Measurements from ENCODE around the gene RNF180. TPM values are rescaled to one million over a fixed set of nuclear protein-coding genes. Genes with fewer than 3 reads are reported as not detected.

RNF180 gene
- total RNA-seq, 4 donors from 2014 or later: 18.8 to 45.4 (median 30.9) TPM

DNA sequence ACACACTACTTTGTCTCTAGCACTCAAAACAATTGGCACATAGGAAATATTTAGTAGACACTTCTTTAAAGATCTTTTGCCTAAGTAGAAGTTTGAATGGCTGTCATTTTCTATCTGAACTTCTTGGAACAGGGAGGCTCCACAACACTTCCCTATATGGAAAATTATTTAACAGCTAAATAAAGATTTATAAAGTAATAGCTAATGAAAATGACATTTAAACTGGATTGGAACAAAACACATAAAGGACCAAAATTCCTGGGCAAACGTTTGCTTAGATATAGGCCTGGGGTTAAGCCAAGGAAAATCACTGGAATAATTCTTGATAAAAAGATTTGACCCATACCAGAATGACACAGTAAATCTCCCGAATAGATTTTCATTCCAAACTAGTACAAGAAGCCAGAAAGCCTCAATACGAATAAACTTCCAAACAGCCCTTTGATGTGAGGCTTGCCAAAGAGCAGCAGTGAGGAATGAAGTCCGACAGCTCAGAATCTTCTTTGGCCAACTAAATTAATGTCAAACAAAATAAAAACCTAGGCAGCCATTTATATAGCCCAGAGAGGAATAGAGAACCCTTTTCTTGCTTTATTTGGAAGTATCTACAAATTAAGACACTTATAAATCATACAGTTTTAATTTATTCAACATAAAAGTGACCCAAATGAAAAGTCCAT lies 20.3 kb upstream of the RNF180 start:
- Histone ChIP-seq H3K27ac (peak overlapping the region; percentile 14 to 46), H3K4me1 (no peaks in the 10 kb centered on the region)

DNA sequence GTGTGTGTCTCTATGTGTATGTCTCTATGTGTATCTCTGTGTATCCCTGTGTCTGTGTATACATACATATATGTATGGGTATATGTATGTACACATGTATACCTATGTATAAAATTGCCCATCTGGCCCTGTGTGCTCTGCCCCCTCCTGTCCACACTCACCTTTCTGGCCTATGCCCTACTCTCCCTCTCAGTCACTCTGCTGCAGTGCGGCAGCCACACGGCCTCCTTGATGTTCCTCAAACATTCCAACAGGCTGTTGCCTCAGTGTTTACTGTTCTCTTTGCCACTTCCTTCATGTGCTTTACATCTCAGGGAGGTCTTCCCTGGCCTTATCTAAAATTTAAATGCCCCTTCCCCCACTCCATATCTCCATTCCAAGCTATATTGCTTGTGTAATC lies 18.3 kb upstream of the RNF180 start:
- Histone ChIP-seq H3K4me3 (no peak overlapping the region), H3K27me3 (no peaks in the 10 kb centered on the region), H3K27ac (no peak overlapping the region), H3K36me3 (no peaks in the 10 kb centered on the region), H3K9me3 (no peaks in the 10 kb centered on the region), H3K4me1 (no peaks in the 10 kb centered on the region)
- intact Hi-C loops (cut with DNase I; ENCODE audit: low total_unique reads): loop anchor here (5.0 kb wide), 1 partner anchor 60 kb away; no protein-coding TSS in a partner anchor
- TF ChIP-seq POLR2A (IDR thresholded peaks at IDR 0.05): no peak
- TF ChIP-seq, protein P1, sequence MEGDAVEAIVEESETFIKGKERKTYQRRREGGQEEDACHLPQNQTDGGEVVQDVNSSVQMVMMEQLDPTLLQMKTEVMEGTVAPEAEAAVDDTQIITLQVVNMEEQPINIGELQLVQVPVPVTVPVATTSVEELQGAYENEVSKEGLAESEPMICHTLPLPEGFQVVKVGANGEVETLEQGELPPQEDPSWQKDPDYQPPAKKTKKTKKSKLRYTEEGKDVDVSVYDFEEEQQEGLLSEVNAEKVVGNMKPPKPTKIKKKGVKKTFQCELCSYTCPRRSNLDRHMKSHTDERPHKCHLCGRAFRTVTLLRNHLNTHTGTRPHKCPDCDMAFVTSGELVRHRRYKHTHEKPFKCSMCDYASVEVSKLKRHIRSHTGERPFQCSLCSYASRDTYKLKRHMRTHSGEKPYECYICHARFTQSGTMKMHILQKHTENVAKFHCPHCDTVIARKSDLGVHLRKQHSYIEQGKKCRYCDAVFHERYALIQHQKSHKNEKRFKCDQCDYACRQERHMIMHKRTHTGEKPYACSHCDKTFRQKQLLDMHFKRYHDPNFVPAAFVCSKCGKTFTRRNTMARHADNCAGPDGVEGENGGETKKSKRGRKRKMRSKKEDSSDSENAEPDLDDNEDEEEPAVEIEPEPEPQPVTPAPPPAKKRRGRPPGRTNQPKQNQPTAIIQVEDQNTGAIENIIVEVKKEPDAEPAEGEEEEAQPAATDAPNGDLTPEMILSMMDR (IDR thresholded peaks at IDR 0.05): no peak
- DNase-seq: no peak

More for the DNA sequence above, 20.3 kb upstream of the RNF180 start:
- Histone ChIP-seq H3K4me3 (no peak overlapping the region), H3K9me3 (no peaks in the 10 kb centered on the region), H3K36me3 (no peaks in the 10 kb centered on the region), H3K27me3 (no peaks in the 10 kb centered on the region)
- DNase-seq: no peak
- intact Hi-C loops (cut with DNase I; ENCODE audit: low total_unique reads): loop anchor here (5.0 kb wide), 1 partner anchor 62 kb away; no protein-coding TSS in a partner anchor
- TF ChIP-seq, protein P1 (IDR thresholded peaks at IDR 0.05): no peak
- TF ChIP-seq POLR2A (IDR thresholded peaks at IDR 0.05): no peak

DNA sequence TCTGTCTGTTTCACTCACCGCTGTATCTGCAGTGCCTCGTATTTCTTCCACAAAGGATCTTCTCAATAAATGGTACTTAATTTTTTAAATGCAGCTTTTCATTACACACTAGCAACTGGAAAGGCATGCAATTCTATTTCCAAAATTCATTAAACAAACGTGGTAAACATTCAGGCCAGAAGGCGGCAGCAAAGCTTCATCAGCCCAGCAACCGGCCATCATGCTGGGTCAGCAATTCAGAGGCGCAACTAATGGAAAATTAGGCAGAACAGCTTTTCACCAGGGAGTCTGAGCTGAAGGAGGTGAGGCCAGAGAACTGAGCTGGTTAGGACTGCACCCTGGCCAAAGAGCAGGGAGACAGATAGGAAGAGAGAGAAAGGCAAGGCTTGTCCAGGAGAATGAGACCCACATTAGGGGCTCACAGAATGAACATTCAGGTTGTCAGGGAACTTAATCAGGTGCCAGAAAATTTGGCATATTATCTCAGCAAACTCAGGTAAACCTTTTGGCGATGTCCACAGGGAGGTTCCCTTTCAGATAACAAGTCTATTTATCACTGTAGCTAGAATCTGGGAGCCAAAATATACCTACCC lies 17.7 kb upstream of the RNF180 start:
- intact Hi-C loops (cut with DNase I; ENCODE audit: low total_unique reads): loop anchor here (5.0 kb wide), 1 partner anchor 59 kb away; no protein-coding TSS in a partner anchor
- peak; percentile 65 to 68 for DNase-seq
- TF ChIP-seq, protein P1 (IDR thresholded peaks at IDR 0.05): peak; percentile 71 to 83 (median 80)
- TF ChIP-seq POLR2A (IDR thresholded peaks at IDR 0.05): no peak
- Histone ChIP-seq H3K4me3 (no peak overlapping the region), H3K27me3 (no peaks in the 10 kb centered on the region), H3K27ac (no peak overlapping the region), H3K9me3 (no peaks in the 10 kb centered on the region), H3K4me1 (no peaks in the 10 kb centered on the region), H3K36me3 (no peaks in the 10 kb centered on the region)

DNA sequence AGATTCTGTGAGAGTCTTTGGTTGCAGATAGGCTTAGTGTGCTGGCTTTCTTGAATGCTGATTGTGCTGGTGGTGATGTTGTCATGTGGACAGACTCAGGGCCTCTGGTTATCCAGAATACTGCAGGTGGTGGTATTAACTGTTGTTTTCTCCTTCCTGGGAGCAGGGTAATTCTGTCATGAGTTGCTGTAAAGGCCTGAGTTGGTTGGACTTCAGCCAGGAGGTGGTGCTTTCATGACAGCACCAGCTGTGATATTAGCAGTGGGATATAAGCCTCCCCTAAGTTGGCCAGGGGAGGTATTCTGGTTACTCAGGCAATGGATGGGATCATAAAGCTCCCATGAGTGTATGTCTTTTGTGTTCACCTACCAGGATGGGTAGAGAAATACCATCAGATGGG lies 16.4 kb upstream of the RNF180 start:
- intact Hi-C loops (cut with DNase I; ENCODE audit: low total_unique reads): loop anchor here (5.0 kb wide), 1 partner anchor 58 kb away; no protein-coding TSS in a partner anchor
- no peak for DNase-seq
- H3K27ac ChIP-seq: no peak overlapping the region
- TF ChIP-seq, protein P1 (IDR thresholded peaks at IDR 0.05): no peak
- no peak for TF ChIP-seq POLR2A (IDR thresholded peaks at IDR 0.05)
- no peaks in the 10 kb centered on the region for H3K27me3 ChIP-seq
- H3K36me3 ChIP-seq: no peaks in the 10 kb centered on the region
- no peaks in the 10 kb centered on the region for H3K4me1 ChIP-seq
- H3K4me3 ChIP-seq: no peak overlapping the region
- no peaks in the 10 kb centered on the region for H3K9me3 ChIP-seq
